Measurements from ENCODE around the gene CRIP2.

DNA sequence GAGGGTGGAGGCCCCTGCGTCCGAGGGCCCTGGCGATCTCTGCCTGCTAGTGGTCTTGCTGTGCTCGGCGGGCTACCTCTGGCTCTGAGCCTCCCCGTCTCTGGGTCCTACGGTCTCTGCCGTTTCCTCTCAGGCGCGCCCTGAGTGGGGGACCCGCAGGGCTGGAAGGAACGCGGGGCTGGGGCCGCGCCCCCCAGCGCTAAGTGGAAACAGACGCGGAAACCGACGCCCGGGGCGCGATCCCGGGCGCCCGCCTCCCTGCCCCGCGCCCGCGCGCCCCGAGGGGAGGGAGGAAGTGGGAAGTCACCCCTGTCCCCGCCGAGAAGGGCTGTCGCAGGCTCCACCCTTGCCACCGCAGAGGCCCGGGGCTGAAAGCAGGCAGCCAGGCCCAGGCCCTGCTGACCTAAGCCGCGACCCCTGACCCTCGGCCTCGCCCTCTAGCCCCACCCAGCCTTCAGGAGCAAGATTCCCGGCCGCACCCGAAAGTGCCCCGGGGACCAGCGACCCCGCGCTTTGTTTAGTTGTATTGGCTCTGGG is 12.9 kb downstream of the CRIP2 start:
- TF ChIP-seq, protein P1, sequence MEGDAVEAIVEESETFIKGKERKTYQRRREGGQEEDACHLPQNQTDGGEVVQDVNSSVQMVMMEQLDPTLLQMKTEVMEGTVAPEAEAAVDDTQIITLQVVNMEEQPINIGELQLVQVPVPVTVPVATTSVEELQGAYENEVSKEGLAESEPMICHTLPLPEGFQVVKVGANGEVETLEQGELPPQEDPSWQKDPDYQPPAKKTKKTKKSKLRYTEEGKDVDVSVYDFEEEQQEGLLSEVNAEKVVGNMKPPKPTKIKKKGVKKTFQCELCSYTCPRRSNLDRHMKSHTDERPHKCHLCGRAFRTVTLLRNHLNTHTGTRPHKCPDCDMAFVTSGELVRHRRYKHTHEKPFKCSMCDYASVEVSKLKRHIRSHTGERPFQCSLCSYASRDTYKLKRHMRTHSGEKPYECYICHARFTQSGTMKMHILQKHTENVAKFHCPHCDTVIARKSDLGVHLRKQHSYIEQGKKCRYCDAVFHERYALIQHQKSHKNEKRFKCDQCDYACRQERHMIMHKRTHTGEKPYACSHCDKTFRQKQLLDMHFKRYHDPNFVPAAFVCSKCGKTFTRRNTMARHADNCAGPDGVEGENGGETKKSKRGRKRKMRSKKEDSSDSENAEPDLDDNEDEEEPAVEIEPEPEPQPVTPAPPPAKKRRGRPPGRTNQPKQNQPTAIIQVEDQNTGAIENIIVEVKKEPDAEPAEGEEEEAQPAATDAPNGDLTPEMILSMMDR (IDR thresholded peaks at IDR 0.05): no peak
- no peak for TF ChIP-seq EZH2 (IDR thresholded peaks at IDR 0.05; ENCODE audit: borderline replicate concordance, insufficient read depth, low read depth, low read length, poor library complexity, severe bottlenecking)

All from B cell (primary cell).